Right atrium auricular region (tissue), 2 donors: ENCODE measurements around the gene DAB2. TPM values are rescaled to one million over a fixed set of nuclear protein-coding genes. Genes with fewer than 3 reads are reported as not detected.

Source experiments
- DNase-seq: peaks from one replicate; pipeline ENCODE4 v3.0.0-alpha.2; 2019; ENCODE audit warnings: low spot score
- H3K27ac ChIP-seq, 2 donors: fragments of 200-600 bp; sonication (generic); 1 replicate in 1 of 2; 2 replicates in 1 of 2; pipeline ENCODE4 v1.5.1; 2016 to 2019
- H3K27me3 ChIP-seq, 2 donors: fragments of 200-600 bp; sonication (generic); one replicate each; pipeline versions ENCODE4 v1.5.1 to v1.6.0; 2017 to 2019
- H3K36me3 ChIP-seq: fragments of 200-600 bp; sonication (generic); one replicate; pipeline ENCODE4 v1.5.1; 2016
- H3K4me1 ChIP-seq, 2 donors: fragments of 200-600 bp; sonication (generic); one replicate each; pipeline versions ENCODE4 v1.5.1 to v1.6.0; 2017 to 2019
- H3K4me3 ChIP-seq, 2 donors: fragments of 200-600 bp; sonication (generic); 1 replicate in 1 of 2; 2 replicates in 1 of 2; pipeline ENCODE4 v1.5.1; 2017 to 2019; ENCODE audit warnings: mild to moderate bottlenecking in 1 of 2, moderate library complexity in 1 of 2
- H3K9me3 ChIP-seq, 2 donors: fragments of 200-600 bp; sonication (generic); one replicate each; pipeline ENCODE4 v1.5.1; 2019
- CTCF ChIP-seq, 2 donors: fragments of 200-600 bp; sonication (generic); IDR thresholded peaks; one replicate each; pipeline ENCODE4 v1.5.1; 2019; ENCODE audit warnings: antibody characterized with exemption in 2 of 2
- total RNA-seq, 2 donors: library from RNA; depleted of rRNA; stranded (reverse); fragments of >200 nt; gene quantifications; one replicate each; pipeline ENCODE4 v1.1.0, GENCODE V29; 2016

The DAB2 gene
- total RNA-seq, 2 donors from 2014 or later = 17.5 to 29.2 TPM

- Histone ChIP-seq H3K36me3 (no peaks in the 10 kb centered on the region), H3K9me3 (no peaks in the 10 kb centered on the region), H3K4me3 (no peak overlapping the region), H3K27me3 (no peaks in the 10 kb centered on the region), H3K4me1 (no peaks in the 10 kb centered on the region), H3K27ac (no peak overlapping the region)
- no peak for TF ChIP-seq CTCF (IDR thresholded peaks at IDR 0.05)
- no peak for DNase-seq
Measured at GRCh38 chr5:39451276-39451941, 26.6 kb upstream of the DAB2 start.

- H3K27ac ChIP-seq = no peak overlapping the region
- no peaks in the 10 kb centered on the region for H3K27me3 ChIP-seq
- TF ChIP-seq CTCF (IDR thresholded peaks at IDR 0.05) = no peak
- H3K4me1 ChIP-seq = no peaks in the 10 kb centered on the region
- no peak overlapping the region for H3K4me3 ChIP-seq
- no peaks in the 10 kb centered on the region for H3K36me3 ChIP-seq
- H3K9me3 ChIP-seq = no peaks in the 10 kb centered on the region
- DNase-seq = no peak
Measured at GRCh38 chr5:39450487-39450886, 25.7 kb upstream of the DAB2 start.

- Histone ChIP-seq H3K4me3 (no peak overlapping the region), H3K4me1 (no peaks in the 10 kb centered on the region), H3K9me3 (no peaks in the 10 kb centered on the region), H3K36me3 (no peaks in the 10 kb centered on the region), H3K27me3 (no peaks in the 10 kb centered on the region), H3K27ac (no peak overlapping the region)
- TF ChIP-seq CTCF (IDR thresholded peaks at IDR 0.05) = no peak
- DNase-seq = no peak
Measured at GRCh38 chr5:39449591-39449990, 24.8 kb upstream of the DAB2 start.

- no peaks in the 10 kb centered on the region for H3K27me3 ChIP-seq
- no peak for TF ChIP-seq CTCF (IDR thresholded peaks at IDR 0.05)
- H3K36me3 ChIP-seq = no peaks in the 10 kb centered on the region
- no peak overlapping the region for H3K4me3 ChIP-seq
- no peaks in the 10 kb centered on the region for H3K4me1 ChIP-seq
- DNase-seq = no peak
- no peaks in the 10 kb centered on the region for H3K9me3 ChIP-seq
- H3K27ac ChIP-seq = no peak overlapping the region
Measured at GRCh38 chr5:39448506-39449128, 23.8 kb upstream of the DAB2 start.

GRCh38 chr5:39447968-39448367 lies 23.2 kb upstream of the DAB2 start:
- no peak for TF ChIP-seq CTCF (IDR thresholded peaks at IDR 0.05)
- no peaks in the 10 kb centered on the region for H3K27me3 ChIP-seq
- no peaks in the 10 kb centered on the region for H3K9me3 ChIP-seq
- no peak overlapping the region for H3K4me3 ChIP-seq
- no peaks in the 10 kb centered on the region for H3K36me3 ChIP-seq
- no peak overlapping the region for H3K27ac ChIP-seq
- no peak for DNase-seq
- H3K4me1 ChIP-seq = no peaks in the 10 kb centered on the region

GRCh38 chr5:39447059-39447458 lies 22.3 kb upstream of the DAB2 start:
- no peak overlapping the region for H3K27ac ChIP-seq
- H3K27me3 ChIP-seq = no peaks in the 10 kb centered on the region
- DNase-seq = no peak
- H3K9me3 ChIP-seq = no peaks in the 10 kb centered on the region
- no peak for TF ChIP-seq CTCF (IDR thresholded peaks at IDR 0.05)
- no peak overlapping the region for H3K4me3 ChIP-seq
- H3K36me3 ChIP-seq = no peaks in the 10 kb centered on the region
- no peaks in the 10 kb centered on the region for H3K4me1 ChIP-seq
